Body of pancreas (tissue), 4 donors: ENCODE results near the gene NUDT12.

Experiments
- CTCF ChIP-seq, 7 experiments: fragments of 450-650 bp in 4 of 7; fragments of 200-600 bp in 3 of 7; sonication (generic) in 3 of 7; IDR thresholded peaks; one replicate each; pipeline ENCODE4 v1.5.1; 2016 to 2019; ENCODE audit warnings: antibody characterized with exemption in 7 of 7
- POLR2A ChIP-seq, 3 donors: fragments of 450-650 bp; IDR thresholded peaks; one replicate each; pipeline ENCODE4 v1.6.1; 2016; ENCODE audit warnings: antibody characterized with exemption in 3 of 3, mild to moderate bottlenecking in 2 of 3

GRCh38 chr5:103590221-103590620 is 27.6 kb upstream of the NUDT12 start:
- TF ChIP-seq CTCF (IDR thresholded peaks at IDR 0.05), result no peak
- no peak for TF ChIP-seq POLR2A (IDR thresholded peaks at IDR 0.05)
